ENCODE data around the gene SLC38A5.

The SLC38A5 gene

DNA sequence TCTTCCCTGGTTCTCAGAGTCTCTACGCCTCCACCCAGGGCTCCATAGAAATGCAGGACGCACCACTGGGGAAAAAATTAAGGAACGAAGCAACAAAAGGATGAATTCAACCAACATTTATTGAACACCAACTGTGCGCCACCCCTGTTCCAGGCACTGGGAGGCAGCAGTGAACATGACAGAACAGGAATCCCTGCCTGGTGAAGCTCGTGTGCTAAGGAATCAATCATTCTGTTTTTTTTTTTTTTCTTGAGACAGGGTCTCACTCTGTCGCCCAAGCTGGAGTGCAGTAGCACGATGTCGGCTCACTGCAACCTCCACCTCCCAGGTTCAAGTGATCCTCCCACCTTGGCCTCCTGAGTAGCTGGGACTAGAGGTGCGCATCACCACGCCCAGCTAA is 4.1 kb upstream of the SLC38A5 start:
- TF ChIP-seq ELF4 (IDR thresholded peaks at IDR 0.05), result no peak
- TF ChIP-seq FOXA1 (IDR thresholded peaks at IDR 0.05), result no peak
- TF ChIP-seq, protein P1, sequence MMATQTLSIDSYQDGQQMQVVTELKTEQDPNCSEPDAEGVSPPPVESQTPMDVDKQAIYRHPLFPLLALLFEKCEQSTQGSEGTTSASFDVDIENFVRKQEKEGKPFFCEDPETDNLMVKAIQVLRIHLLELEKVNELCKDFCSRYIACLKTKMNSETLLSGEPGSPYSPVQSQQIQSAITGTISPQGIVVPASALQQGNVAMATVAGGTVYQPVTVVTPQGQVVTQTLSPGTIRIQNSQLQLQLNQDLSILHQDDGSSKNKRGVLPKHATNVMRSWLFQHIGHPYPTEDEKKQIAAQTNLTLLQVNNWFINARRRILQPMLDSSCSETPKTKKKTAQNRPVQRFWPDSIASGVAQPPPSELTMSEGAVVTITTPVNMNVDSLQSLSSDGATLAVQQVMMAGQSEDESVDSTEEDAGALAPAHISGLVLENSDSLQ (IDR thresholded peaks at IDR 0.05), result peak; percentile 59; the same call in 1 of the 2 replicates
- no peak for TF ChIP-seq ARNT (IDR thresholded peaks at IDR 0.05)
- no peak for TF ChIP-seq FOXM1 (IDR thresholded peaks at IDR 0.05; ENCODE audit: borderline replicate concordance)
- TF ChIP-seq CTBP1 (IDR thresholded peaks at IDR 0.05; ENCODE audit: borderline replicate concordance), result no peak
- TF ChIP-seq NFRKB (IDR thresholded peaks at IDR 0.05), result no peak
- no peak for TF ChIP-seq FOXK2 (IDR thresholded peaks at IDR 0.05)
- no peak for TF ChIP-seq SUZ12 (IDR thresholded peaks at IDR 0.05)
- peak; percentile 83 for TF ChIP-seq ZNF384 (IDR thresholded peaks at IDR 0.05)
- ChIA-PET CTCF (no interaction called here), POLR2A (interaction anchor here (1.2 kb wide), 1 partner anchor 34 kb away, joined by 3 read pairs; no protein-coding TSS in a partner anchor)
- peak; percentile 31 for DNase-seq (ENCODE audit: extremely low spot score)

DNA sequence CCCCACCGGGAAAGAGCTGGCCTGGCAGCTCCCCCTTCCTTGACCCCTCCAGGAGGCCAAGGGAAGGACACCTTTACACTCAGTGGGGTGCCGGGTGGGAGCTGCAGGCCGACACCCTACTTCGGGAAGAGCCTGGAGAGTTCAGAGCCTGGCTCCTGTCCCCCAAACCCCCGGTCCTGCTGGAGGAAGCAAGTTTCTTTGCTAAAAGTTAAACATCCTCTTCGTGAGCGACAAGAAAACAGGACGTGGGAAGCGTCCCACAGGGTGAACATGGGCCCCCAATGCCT is 3.6 kb upstream of the SLC38A5 start:
- ChIA-PET CTCF (no interaction called here), POLR2A (interaction anchor here (1.2 kb wide), 1 partner anchor 34 kb away, joined by 3 read pairs; no protein-coding TSS in a partner anchor)
- TF ChIP-seq NFRKB (IDR thresholded peaks at IDR 0.05) (no peak), ARNT (IDR thresholded peaks at IDR 0.05) (no peak), BHLHE40 (IDR thresholded peaks at IDR 0.05; ENCODE audit: borderline replicate concordance) (no peak), LEF1 (IDR thresholded peaks at IDR 0.05; ENCODE audit: borderline replicate concordance) (no peak), L3MBTL2 (conservative IDR thresholded peaks at IDR 0.05) (no peak), TARDBP (IDR thresholded peaks at IDR 0.05) (no peak), HDGF (IDR thresholded peaks at IDR 0.05; ENCODE audit: borderline replicate concordance) (no peak), FOXM1 (IDR thresholded peaks at IDR 0.05; ENCODE audit: borderline replicate concordance) (no peak), SP1 (IDR thresholded peaks at IDR 0.05) (no peak), SUZ12 (IDR thresholded peaks at IDR 0.05) (no peak), ELF4 (IDR thresholded peaks at IDR 0.05) (no peak), FOXA1 (IDR thresholded peaks at IDR 0.05) (no peak), CTBP1 (IDR thresholded peaks at IDR 0.05; ENCODE audit: borderline replicate concordance) (no peak), FOXK2 (IDR thresholded peaks at IDR 0.05) (no peak), ZNF384 (IDR thresholded peaks at IDR 0.05) (no peak)
- TF ChIP-seq, protein P1 (IDR thresholded peaks at IDR 0.05), result no peak
- DNase-seq (ENCODE audit: extremely low spot score), result no peak

DNA sequence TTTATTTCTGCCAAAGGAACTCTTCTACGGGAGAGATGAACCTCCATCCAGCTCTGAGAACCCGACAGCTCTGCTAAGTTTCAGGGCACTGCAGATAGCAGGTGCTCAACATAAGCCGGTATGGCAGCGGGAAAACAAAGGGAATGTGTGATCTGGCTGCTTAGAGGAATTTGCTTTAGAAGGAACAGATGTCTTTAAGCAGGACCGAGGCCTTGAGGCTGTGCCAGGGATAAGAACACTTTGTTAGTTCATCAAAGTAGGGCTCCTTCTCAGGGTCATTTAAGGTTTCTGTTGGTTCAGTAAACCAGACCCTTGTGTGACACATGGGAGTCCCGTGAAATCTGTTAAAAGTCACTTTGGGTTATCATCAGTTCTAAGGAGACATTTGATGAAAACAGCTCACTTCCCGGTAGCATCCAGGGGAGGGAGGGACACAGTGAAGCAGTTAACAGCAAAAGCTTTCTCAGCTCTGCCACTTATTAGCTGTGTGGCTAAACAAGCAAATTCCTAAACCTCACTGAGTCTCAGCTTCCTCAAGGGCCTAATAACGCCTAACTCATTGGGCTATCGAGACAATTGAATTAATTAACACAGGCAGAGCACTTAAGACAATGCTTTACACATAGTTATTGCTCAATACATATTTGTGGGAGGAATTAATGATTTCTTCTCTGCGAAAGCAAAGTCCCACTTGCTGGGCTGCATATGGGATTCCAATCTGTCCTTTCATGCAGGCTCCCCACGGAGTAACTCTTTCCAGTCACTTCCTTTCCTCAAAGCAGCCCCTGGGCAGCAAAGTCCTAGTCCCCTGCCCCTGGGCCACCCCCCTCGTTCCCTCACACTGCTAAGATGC is 3.0 kb upstream of the SLC38A5 start:
- POLR2A ChIA-PET, result interaction anchor here (1.2 kb wide), 1 partner anchor 35 kb away, joined by 3 read pairs; no protein-coding TSS in a partner anchor
- TF ChIP-seq FOXM1 (IDR thresholded peaks at IDR 0.05; ENCODE audit: borderline replicate concordance) (no peak), SP1 (IDR thresholded peaks at IDR 0.05) (no peak), TARDBP (IDR thresholded peaks at IDR 0.05) (no peak), HDGF (IDR thresholded peaks at IDR 0.05; ENCODE audit: borderline replicate concordance) (no peak), SUZ12 (IDR thresholded peaks at IDR 0.05) (no peak), ELF4 (IDR thresholded peaks at IDR 0.05) (no peak), FOXK2 (IDR thresholded peaks at IDR 0.05) (no peak), FOXA1 (IDR thresholded peaks at IDR 0.05) (no peak), LEF1 (IDR thresholded peaks at IDR 0.05; ENCODE audit: borderline replicate concordance) (no peak), CTBP1 (IDR thresholded peaks at IDR 0.05; ENCODE audit: borderline replicate concordance) (no peak), ZNF384 (IDR thresholded peaks at IDR 0.05) (no peak), BHLHE40 (IDR thresholded peaks at IDR 0.05; ENCODE audit: borderline replicate concordance) (no peak), ARNT (IDR thresholded peaks at IDR 0.05) (no peak), NFRKB (IDR thresholded peaks at IDR 0.05) (no peak), L3MBTL2 (conservative IDR thresholded peaks at IDR 0.05) (no peak)
- TF ChIP-seq, protein P1 (IDR thresholded peaks at IDR 0.05), result no peak
- DNase-seq (ENCODE audit: extremely low spot score), result no peak
- CTCF ChIA-PET, result no interaction called here

DNA sequence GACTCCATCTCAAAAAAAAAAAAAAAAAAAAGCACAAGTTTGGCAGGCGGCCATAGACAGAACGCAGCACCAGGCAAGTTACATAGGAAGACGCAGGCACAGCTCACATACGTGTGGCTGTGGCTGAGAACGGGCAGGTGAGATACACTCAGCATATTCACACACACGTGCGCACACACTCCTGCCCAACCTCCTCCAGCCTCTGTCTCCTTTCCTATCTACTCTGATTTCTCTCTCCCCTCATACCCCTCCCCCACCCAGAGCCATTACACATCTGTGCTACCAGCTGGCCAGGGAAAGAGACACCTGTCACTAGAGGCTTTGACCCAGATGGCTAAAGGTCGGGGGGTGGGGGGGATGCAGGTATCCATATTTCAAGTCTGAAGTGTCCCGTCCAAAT is 2.2 kb upstream of the SLC38A5 start:
- ChIA-PET POLR2A (no interaction called here), CTCF (no interaction called here)
- no peak for DNase-seq (ENCODE audit: extremely low spot score)
- TF ChIP-seq, protein P1 (IDR thresholded peaks at IDR 0.05), result no peak
- TF ChIP-seq TARDBP (IDR thresholded peaks at IDR 0.05), result no peak
- TF ChIP-seq SP1 (IDR thresholded peaks at IDR 0.05), result no peak
- no peak for TF ChIP-seq FOXM1 (IDR thresholded peaks at IDR 0.05; ENCODE audit: borderline replicate concordance)
- no peak for TF ChIP-seq CTBP1 (IDR thresholded peaks at IDR 0.05; ENCODE audit: borderline replicate concordance)
- TF ChIP-seq FOXA1 (IDR thresholded peaks at IDR 0.05), result no peak
- no peak for TF ChIP-seq NFRKB (IDR thresholded peaks at IDR 0.05)
- TF ChIP-seq SUZ12 (IDR thresholded peaks at IDR 0.05), result no peak
- TF ChIP-seq BHLHE40 (IDR thresholded peaks at IDR 0.05; ENCODE audit: borderline replicate concordance), result no peak
- no peak for TF ChIP-seq L3MBTL2 (conservative IDR thresholded peaks at IDR 0.05)
- TF ChIP-seq LEF1 (IDR thresholded peaks at IDR 0.05; ENCODE audit: borderline replicate concordance), result no peak

DNA sequence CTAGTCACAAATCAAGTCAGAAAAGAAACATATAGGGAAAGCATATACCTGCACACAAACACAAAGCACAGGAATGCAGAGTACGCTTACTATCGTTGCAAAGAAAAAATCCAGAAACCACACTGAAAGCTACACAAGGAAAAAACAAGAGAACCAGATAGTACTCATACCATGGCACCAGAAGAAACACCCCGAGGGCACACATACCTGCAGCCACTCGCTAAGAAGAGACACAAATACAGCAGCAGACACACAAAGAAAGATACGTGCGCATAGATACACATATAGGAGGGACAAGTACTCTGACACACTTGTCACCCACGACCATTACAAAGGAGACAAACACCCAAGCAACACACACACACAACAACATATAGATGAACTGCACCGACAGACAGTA is 1.4 kb upstream of the SLC38A5 start:
- DNase-seq (ENCODE audit: extremely low spot score), result no peak
- POLR2A ChIA-PET, result no interaction called here
- TF ChIP-seq HDGF (IDR thresholded peaks at IDR 0.05; ENCODE audit: borderline replicate concordance), result no peak
- no peak for TF ChIP-seq BHLHE40 (IDR thresholded peaks at IDR 0.05; ENCODE audit: borderline replicate concordance)
- TF ChIP-seq CTBP1 (IDR thresholded peaks at IDR 0.05; ENCODE audit: borderline replicate concordance), result no peak
- no peak for TF ChIP-seq SUZ12 (IDR thresholded peaks at IDR 0.05)
- no peak for TF ChIP-seq LEF1 (IDR thresholded peaks at IDR 0.05; ENCODE audit: borderline replicate concordance)
- TF ChIP-seq L3MBTL2 (conservative IDR thresholded peaks at IDR 0.05), result no peak
- CTCF ChIA-PET, result no interaction called here

Data from HEK293T (cell line).